Inflammatory macrophage treated with lipopolysaccharide for 1 hour (primary cell): ENCODE measurements around the gene PTPRJ.

Experiments
- DNase-seq, 2 donors: peaks; one replicate each; pipeline ENCODE4 v3.0.0-alpha.2; 2020 to 2022

Gene PTPRJ

DNA sequence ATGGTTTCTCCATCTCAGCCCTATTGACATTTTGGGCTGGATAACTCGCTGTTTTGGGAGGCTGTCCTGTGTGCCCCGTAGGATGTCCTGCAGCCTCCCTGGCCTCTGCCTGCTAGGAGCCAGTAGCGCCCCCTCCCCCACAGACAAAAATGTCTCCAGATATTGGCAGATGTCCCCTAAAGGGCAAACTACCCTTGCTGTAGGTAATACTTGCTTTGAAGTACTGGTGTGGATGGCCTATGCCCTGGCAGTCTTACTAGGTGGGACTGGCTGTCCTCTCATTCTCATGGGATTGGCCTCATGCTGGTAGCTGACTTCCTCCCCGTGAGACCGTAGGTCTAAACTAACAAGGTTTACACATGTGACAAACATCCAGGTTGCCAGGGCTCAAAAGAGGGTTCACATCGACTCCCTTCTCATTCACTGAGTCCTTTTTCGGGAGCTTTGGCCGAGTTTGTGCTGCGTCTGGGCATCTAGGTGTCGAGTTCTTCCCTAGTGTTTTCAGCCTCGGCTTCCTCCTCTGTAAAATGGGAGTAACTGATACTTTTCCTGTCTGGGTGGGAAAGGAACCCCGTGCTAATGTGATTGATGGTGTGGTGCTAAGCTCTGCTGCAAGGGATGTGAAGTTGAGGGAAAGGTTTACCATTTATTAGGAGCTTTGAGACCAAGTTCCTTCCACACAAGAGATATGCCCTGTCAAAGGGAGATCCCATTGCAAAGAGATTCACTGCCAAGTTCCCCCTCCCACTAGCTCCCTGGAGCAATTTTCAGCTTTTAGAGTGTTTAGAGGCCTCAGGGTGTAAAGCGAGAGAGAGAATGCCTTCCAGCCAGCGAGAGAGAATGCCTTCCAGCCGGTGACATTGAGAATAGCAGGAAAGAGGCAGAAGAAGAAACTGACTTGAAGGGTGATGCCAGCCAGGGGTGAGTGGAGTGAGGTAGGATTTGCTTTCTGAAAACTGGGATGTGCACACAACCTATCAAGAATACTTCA lies 17.0 kb downstream of the PTPRJ start:
- no peak for DNase-seq

GRCh38 chr11:47998345-47998732 lies 18.0 kb downstream of the PTPRJ start:
- DNase-seq, result no peak

DNA sequence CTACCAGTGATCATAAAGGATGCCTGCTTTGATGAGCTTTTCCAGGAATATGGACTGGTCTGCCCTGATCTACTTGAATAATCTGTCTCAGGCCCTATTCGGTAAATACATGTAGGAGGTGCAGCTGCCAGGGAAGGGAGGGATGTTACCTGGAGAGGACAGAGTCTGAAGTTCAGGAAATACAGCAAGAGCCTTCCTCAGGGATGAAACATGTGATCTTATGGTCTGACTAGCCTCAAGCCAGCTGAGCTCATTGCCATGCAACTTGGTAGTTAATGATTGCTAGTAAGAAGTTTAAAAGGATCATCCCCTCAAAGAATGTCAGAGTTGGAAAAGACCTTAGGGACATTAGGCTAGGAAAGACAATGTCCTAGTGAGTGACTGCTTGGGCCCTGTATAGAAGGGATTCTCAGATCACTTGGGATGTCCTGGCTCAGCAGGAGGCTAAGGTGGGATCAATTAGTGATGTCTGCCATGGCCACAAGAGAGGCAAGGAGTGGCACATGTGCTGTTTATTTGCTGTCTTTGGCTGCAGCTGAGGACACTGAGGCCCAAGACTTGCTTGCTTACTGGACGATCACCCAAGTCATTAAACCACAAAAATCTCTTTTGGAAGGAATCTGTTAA lies 18.5 kb downstream of the PTPRJ start:
- DNase-seq, result no peak

GRCh38 chr11:48000432-48000831 lies 20.1 kb downstream of the PTPRJ start:
- DNase-seq, result no peak

- no peak for DNase-seq
Measured at GRCh38 chr11:48001438-48002021, 21.2 kb downstream of the PTPRJ start.

DNA sequence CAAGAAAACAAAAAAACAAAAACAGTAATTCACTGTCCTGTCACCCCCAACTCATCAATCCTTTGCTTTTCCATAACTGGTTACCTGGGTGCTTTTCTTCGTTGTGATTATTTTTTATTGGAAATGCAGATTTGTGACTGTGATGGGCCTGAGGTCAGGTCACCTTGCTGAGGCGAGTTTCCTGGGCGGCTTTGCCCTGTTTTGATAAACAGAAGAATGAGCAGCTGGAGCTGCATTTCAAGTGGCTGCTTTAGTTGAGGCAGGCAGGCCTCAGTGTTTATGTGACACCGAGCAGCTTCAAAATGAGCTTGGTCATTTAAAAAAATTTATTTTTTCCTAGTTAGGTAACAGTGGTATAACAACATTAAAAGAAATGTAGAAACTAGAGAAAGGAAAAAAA lies 22.2 kb downstream of the PTPRJ start:
- no peak for DNase-seq

DNA sequence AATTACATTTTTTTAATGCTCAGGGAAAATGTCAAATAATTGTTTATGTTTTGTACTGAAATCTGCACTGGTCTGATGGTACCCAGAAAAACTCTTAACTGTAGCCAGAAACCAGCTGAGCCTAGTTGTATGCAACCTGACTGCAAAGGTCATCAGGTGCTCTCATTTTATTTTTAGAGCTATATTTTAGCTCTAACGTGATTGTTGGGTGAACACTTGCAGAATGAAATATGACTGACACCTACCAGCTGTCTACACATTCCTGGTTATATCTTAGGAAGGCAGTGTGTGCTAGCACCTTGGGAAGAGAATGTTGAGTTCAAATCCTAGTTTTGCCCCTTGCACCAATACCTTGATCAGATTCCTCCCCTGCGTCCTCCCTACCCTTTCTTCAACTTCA lies 23.6 kb downstream of the PTPRJ start:
- no peak for DNase-seq

DNA sequence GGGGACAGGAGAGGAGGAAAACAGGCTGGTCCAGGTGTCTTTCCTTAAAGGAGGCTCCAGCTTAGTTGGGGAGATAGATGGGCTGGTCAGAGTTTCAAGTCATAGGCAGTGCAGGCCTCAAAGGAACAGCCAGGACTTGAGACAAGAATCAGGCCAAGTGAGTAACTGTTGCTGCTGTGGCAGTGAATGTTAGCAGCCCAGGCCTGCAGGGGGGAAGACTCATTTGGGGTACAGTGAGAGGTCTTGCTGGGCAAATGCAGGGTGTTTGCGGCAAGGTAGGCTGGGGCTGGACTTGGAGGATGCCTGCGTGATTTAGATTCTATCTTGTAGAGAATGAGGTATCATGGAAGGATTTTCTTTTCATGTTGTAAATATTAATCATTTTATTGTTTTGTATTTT lies 24.1 kb downstream of the PTPRJ start:
- DNase-seq, result no peak

DNA sequence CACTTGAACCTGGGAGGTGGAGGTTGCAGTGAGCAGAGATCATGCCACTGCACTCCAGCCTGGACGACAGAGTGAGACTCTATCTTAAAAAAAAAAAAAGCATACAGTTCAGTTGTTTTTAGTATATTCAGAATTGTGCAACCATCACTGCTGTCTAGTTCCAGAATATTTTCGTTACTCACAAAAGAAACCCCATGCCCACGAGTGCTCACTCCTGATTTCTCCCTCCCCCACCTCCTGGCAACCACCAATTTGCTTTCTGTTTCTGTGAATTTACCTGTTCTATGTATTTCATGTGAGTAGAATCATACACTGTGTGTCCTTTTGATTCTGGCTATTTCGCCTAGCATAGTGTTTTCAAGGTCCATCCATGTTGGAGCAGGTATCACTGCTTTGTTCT lies 24.8 kb downstream of the PTPRJ start:
- DNase-seq, result peak; percentile 67 to 85

DNA sequence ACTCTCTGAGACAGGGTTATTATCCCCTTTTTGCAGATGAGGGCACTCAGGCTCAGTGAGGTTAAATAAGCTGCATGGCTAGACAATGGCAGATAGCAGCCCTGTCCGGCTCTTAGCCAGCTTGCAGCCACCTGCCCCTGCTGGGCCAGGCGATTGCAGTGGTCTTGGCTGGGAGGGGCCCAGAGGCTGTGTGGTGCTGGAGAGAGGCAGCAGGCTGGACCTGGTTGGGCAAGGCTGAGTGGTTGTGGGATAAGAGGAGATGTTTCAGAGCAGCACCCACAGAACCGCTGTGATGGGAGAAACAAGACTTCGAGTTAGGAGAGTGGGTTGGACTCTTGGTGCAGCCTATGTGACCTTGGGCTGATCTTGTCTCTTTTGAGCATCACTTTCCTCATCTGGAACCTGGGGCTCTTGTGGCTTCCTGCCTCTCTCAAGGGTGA lies 25.5 kb downstream of the PTPRJ start:
- DNase-seq, result no peak

- no peak for DNase-seq
Measured at GRCh38 chr11:48006301-48006992, 26.1 kb downstream of the PTPRJ start.

DNA sequence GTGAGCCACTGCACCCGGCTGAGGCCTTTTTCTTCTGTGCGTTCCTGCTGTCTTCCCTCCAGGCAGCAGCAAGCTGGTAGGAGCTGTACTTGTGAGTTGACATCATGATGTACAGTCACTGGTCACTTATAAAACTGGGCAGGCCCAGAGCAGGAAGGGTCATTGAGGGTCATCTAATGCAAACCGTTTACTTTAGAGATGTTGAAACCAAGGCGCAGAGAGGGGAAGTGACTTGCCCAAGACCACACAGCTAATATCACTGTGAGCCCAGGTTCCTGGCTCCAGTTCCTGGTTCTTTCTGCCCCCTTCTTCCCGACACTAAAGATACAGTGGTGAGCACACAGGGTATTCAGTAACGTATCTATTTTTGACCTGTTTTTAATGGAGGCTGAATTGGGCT lies 27.3 kb downstream of the PTPRJ start:
- DNase-seq, result peak; percentile 95 to 99

DNA sequence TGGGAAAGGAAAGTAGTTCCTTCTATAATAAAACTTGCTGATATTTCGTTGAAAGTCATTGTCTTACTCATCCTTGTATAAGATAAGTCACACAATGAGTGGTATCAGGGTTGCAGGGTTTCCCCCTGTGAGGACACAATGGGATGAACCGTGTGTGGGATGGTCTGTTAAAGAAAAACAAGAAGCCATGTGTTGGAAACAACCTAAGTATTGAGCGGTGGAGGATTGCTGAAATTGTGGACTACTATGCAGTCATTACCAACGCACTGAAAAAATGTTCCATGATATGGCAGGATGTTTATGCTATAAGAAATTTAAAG lies 28.6 kb downstream of the PTPRJ start:
- peak; percentile 96 to 100 for DNase-seq

GRCh38 chr11:48011102-48011797 lies 30.9 kb downstream of the PTPRJ start:
- DNase-seq, result no peak

DNA sequence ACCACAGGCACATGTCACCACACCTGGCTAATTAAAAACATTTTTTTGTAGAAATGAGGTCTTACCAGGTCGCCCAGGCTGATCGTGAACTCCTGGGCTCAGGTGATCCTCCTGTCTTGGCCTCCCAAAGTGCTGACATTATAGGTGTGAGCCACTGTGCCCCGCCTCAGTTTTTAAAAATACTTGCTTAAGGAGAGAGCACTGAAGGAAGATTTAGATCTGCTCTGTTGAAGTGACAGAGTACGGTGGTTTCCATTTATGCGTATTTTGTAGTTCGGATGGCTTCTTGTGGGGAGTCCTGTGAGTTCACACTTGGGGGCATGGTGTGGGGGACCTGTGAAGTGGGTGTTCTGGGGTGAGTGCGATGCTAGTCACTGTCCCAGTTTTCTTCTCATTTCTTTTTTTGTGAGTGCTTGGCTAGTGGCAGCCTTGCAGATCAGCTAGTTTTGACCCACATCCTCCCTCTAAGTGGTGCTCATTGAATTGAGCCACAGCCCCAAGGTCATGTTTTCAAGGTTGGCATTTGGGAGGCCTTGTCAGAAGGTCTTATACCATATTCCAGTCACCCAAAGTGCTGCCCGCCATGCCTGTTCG lies 31.5 kb downstream of the PTPRJ start:
- no peak for DNase-seq

GRCh38 chr11:48013269-48013901 lies 33.0 kb downstream of the PTPRJ start:
- DNase-seq, result no peak

DNA sequence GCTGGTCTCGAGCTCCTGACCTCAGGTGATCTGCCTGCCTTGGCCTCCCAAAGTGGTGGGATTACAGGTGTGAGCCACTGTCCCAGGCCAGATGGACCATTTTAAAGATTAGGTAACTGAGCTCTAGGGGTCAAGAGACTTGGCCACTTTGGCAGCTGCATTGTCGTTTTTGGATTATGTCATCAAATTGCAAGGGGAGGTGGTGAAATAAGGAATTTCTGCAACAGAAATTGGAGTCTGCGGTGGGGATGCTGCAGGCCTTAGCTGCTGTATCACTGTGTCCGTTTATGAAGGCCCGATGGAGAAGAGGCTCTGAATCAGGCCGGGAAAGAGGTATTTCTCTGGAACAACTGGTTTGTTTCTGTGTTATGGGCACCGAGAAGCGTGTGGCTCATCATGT lies 34.6 kb downstream of the PTPRJ start:
- peak; percentile 69 to 81 for DNase-seq

- no peak for DNase-seq
Measured at GRCh38 chr11:48017105-48017830, 36.9 kb downstream of the PTPRJ start.

DNA sequence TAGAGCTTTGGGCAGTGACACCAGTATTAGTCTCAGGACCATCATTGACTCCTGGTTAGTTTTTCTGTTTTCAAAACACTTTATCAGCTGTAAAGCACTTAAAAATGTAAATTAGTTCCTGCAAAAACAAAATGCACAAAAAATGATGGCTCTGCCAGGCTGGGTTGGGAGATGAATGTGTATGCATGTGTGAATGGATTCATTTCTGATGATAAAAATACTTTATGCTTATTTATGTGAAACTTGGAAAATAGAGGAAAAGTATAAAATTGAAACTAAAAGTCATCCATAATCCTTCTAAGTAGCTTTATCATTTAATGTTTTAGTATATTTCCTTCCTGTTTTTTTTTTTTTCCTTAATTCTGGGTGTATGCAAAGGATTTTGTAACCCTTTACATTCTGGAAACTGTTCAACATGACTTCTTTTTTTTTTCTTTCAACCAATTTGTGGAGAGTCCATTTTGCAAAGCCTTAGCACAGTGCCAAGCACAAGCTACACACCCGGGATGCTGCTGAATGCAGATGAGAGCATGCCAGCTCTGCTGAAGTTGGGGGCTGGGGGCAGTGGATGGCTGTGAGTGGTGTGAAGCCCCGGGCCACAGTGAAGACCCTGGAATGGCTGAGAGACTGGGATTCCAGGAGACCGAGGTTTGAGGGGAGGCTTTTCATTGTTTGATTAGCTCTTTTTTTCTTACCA lies 37.6 kb downstream of the PTPRJ start:
- DNase-seq, result no peak

DNA sequence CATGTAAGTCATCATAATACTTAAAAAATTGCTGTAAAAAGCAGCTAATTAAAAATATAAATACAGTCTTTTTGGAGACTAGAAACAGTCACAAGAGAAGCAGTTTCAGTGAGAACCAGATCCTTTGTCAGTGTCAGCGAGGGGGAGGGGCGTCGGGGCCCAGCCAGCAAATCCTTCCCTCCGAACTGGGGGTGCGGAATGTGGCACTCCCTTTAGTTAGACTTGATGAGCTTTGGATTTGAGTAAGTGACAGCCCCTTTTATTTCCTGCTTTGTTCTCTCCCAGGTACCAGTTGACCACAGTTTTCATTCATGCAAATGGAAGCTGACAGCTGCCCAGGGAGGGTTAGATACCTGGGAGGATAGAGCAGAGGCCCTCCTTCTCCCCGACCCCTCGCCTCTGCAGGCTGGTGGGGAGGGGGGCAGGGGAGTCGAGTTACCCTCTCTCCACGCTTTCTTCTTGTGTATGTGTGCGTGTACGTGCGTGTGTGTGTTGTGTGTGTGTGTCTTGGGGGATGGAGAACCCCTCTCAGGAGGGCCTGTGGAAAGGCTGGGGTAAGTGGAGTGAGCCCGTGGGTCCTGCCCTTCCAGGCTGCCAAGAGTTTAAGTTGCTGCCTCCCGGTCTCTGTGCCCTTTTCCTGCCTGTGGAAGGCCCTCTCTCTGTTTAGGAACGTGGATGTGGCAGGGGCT lies 38.3 kb downstream of the PTPRJ start:
- DNase-seq, result no peak
